Endodermal cell (in vitro differentiated cells): ENCODE measurements around the gene LGR5. TPM values are rescaled to one million over a fixed set of nuclear protein-coding genes. Genes with fewer than 3 reads are reported as not detected.

Experiments
- DNase-seq: peaks from one replicate; pipeline ENCODE4 v3.0.0-alpha.2; 2017
- H3K27ac ChIP-seq: 2 replicates; pipeline ENCODE4 v1.5.1; 2013; ENCODE audit warnings: mild to moderate bottlenecking, low read depth, low read length, moderate library complexity
- H3K27me3 ChIP-seq: 2 replicates; pipeline ENCODE4 v1.6.1; 2013; ENCODE audit warnings: mild to moderate bottlenecking, low read length, moderate library complexity; ENCODE audit not compliant: insufficient read depth, control insufficient read depth, poor library complexity, severe bottlenecking
- H3K36me3 ChIP-seq: 2 replicates; pipeline ENCODE4 v1.7.0; 2013; ENCODE audit warnings: mild to moderate bottlenecking, low read length, moderate library complexity; ENCODE audit not compliant: control insufficient read depth, insufficient read depth
- H3K4me1 ChIP-seq: one replicate; pipeline ENCODE4 v1.7.0; 2013; ENCODE audit warnings: low read length; ENCODE audit not compliant: control insufficient read depth, insufficient read depth
- H3K4me3 ChIP-seq: 2 replicates; pipeline ENCODE4 v1.5.1; 2013; ENCODE audit warnings: mild to moderate bottlenecking, low read length, moderate library complexity
- H3K9ac ChIP-seq: 2 replicates; pipeline ENCODE4 v1.6.1; 2013; ENCODE audit warnings: mild to moderate bottlenecking, low read length, moderate library complexity; ENCODE audit not compliant: poor library complexity, severe bottlenecking; ENCODE audit errors: extremely low read depth
- H3K9me3 ChIP-seq: 2 replicates; pipeline ENCODE4 v1.6.1; 2013; ENCODE audit warnings: mild to moderate bottlenecking, low read length, moderate library complexity; ENCODE audit not compliant: control insufficient read depth
- H3K27ac Mint-ChIP-seq: 2 replicates; pipeline ENCODE4 v1.8.0; 2020; ENCODE audit warnings: mixed read lengths
- H3K27me3 Mint-ChIP-seq: 2 replicates; pipeline ENCODE4 v1.8.0; 2021; ENCODE audit warnings: mild to moderate bottlenecking, mixed read lengths; ENCODE audit not compliant: insufficient read depth
- H3K36me3 Mint-ChIP-seq: 2 replicates; pipeline ENCODE4 v1.8.0; 2020; ENCODE audit warnings: low read depth, mixed read lengths
- H3K4me1 Mint-ChIP-seq: 2 replicates; pipeline ENCODE4 v1.8.0; 2020; ENCODE audit warnings: mixed read lengths
- H3K4me3 Mint-ChIP-seq: 2 replicates; pipeline ENCODE4 v1.8.0; 2020; ENCODE audit warnings: mild to moderate bottlenecking, moderate library complexity, mixed read lengths
- H3K9me3 Mint-ChIP-seq: 2 replicates; pipeline ENCODE4 v1.8.0; 2020; ENCODE audit warnings: mild to moderate bottlenecking, mixed read lengths
- WGBS, 2 experiments: methylation state at CpG; one replicate each; pipeline versions ENCODE4 v1.1.5 to v1.1.7; 2013; ENCODE audit warnings: missing lambda C conversion rate in 2 of 2, mixed read lengths in 1 of 2; ENCODE audit not compliant: insufficient coverage in 1 of 2, insufficient read length in 1 of 2; 5-methylcytosine and 5-hydroxymethylcytosine counted together
- total RNA-seq, 2 donors: library from RNA; stranded (reverse); fragmentation: NEBNext Ultra II Directional in 1 of 2; extraction: Animal tissue kit (Norgen Biotek cat#: 25700) in 1 of 2; gene quantifications; 2 replicates in 1 of 2; 3 replicates in 1 of 2; pipeline ENCODE4 v1.2.1, GENCODE V29; 2021
- TF ChIP-seq, protein P1 (sequence below): fragments of 200-600 bp; sonication (generic); conservative IDR thresholded peaks from 2 replicates; pipeline ENCODE4 v1.5.0; 2021; ENCODE audit warnings: antibody characterized with exemption, mild to moderate bottlenecking

LGR5 gene
- total RNA-seq, 2 donors from 2014 or later, result 27.2 to 49.9 TPM

DNA sequence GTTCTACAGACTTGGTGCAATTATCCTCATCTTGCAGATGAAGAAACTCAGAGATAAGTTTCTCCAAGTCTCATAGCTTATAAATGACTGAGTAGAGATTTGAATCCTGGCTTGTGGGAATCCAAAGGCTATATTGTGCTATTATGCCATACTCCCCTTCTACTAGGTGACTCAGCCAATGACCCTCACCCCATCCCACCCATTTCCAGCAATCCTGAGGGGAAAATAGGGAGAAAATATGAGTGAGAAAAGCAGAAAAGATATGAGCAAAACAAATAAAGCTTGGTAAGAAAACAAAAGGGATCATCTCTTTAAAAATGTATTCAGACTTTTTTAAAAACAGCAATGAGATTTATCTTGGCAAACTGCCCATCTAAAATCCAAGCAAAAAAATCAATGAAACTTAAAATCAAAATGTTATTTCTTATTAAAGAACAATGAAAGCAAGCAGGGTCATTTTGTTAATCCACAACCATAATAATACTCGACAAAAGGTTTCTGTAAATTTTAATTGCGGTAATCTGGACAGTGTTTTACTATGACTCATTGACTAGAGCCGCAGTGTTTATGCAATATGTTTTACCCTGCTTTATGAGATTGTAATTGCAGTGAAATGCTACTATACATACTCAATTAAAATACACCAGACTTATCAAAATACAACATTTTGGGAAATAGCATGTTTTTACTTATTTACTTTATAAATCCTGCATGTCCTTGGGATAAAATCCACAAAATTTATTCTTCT is 13.1 kb upstream of the LGR5 start:
- H3K27ac ChIP-seq, result no peak overlapping the region
- no peak overlapping the region for H3K27ac Mint-ChIP-seq
- WGBS, 2 experiments, result 100% methylated on average over 3 of the region's 3 CpGs; no CpG with 5 or more reads in 1 of the 2 experiments

DNA sequence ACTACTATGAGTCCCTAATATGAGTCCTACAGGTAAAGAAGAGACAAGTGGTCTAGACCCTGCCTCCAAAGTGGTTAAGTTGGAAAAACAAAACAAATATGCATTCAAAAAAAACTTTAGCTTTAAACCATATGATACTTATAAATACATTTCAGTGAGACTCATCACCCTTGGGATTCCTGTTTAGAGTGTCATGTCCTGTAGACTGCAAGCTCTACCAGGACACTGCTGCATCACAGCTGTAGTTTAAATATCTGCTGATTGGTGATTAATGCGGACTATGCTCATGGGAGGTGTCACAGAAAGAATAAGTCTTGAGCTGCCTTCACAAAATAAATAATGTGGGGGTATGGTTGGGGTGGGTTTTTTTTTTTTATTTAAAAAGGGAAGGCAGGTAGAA is 8.8 kb upstream of the LGR5 start:
- no peaks in the 10 kb centered on the region for H3K36me3 ChIP-seq
- 100% methylated on average over 1 of the region's 1 CpG; no CpG with 5 or more reads in 1 of the 2 experiments for WGBS, 2 experiments
- H3K27ac ChIP-seq, result no peak overlapping the region
- Mint-ChIP-seq H3K36me3 (peaks cover 10% of the 10 kb centered on the region), H3K9me3 (peaks cover 24% of the 10 kb centered on the region), H3K4me1 (peaks cover 28% of the 10 kb centered on the region), H3K27ac (no peak overlapping the region), H3K4me3 (no peak overlapping the region), H3K27me3 (peaks cover 21% of the 10 kb centered on the region)
- H3K9ac ChIP-seq, result no peak overlapping the region
- H3K4me3 ChIP-seq, result no peak overlapping the region
- H3K9me3 ChIP-seq, result peaks cover 28% of the 10 kb centered on the region
- no peak for DNase-seq
- TF ChIP-seq, protein P1, sequence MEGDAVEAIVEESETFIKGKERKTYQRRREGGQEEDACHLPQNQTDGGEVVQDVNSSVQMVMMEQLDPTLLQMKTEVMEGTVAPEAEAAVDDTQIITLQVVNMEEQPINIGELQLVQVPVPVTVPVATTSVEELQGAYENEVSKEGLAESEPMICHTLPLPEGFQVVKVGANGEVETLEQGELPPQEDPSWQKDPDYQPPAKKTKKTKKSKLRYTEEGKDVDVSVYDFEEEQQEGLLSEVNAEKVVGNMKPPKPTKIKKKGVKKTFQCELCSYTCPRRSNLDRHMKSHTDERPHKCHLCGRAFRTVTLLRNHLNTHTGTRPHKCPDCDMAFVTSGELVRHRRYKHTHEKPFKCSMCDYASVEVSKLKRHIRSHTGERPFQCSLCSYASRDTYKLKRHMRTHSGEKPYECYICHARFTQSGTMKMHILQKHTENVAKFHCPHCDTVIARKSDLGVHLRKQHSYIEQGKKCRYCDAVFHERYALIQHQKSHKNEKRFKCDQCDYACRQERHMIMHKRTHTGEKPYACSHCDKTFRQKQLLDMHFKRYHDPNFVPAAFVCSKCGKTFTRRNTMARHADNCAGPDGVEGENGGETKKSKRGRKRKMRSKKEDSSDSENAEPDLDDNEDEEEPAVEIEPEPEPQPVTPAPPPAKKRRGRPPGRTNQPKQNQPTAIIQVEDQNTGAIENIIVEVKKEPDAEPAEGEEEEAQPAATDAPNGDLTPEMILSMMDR, result no peak
- H3K4me1 ChIP-seq, result peaks cover 10% of the 10 kb centered on the region
- H3K27me3 ChIP-seq, result no peaks in the 10 kb centered on the region

More for the DNA sequence above, 13.1 kb upstream of the LGR5 start:
- Histone ChIP-seq H3K36me3 (no peaks in the 10 kb centered on the region), H3K27me3 (no peaks in the 10 kb centered on the region), H3K9ac (no peak overlapping the region), H3K9me3 (no peaks in the 10 kb centered on the region), H3K4me1 (peaks cover 10% of the 10 kb centered on the region), H3K4me3 (no peak overlapping the region)
- Mint-ChIP-seq H3K9me3 (no peaks in the 10 kb centered on the region), H3K4me3 (no peak overlapping the region), H3K27me3 (peaks cover 20% of the 10 kb centered on the region), H3K36me3 (no peaks in the 10 kb centered on the region), H3K4me1 (peaks cover 28% of the 10 kb centered on the region)
- TF ChIP-seq, protein P1, result no peak
- no peak for DNase-seq

DNA sequence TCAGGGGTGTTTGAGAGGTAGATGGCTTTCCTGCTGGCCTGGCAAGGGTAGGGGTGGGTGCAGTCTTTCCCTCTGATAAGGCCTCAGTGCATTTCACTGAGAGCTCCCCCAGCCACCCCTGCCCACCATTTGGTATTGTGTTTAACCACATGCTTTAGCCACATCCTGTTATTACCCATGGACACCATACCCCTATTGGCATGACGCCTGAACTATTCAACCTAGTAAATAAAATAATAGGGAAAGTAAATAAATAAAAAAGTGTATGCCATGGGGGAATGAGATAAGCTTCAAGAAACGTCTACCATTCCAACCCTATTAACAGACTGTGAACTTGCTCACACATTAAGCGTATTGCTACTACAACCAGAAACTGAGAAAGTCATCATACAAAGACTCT is 7.6 kb upstream of the LGR5 start:
- Histone ChIP-seq H3K27ac (no peak overlapping the region), H3K9me3 (peaks cover 40% of the 10 kb centered on the region), H3K36me3 (no peaks in the 10 kb centered on the region), H3K9ac (no peak overlapping the region), H3K4me3 (no peak overlapping the region), H3K4me1 (peaks cover 10% of the 10 kb centered on the region), H3K27me3 (no peaks in the 10 kb centered on the region)
- WGBS, 2 experiments, result 98 to 100% methylated on average over 1 to 2 of the region's 3 CpGs
- no peak for DNase-seq
- TF ChIP-seq, protein P1, result no peak
- H3K4me1 Mint-ChIP-seq, result peaks cover 28% of the 10 kb centered on the region
- H3K4me3 Mint-ChIP-seq, result no peak overlapping the region
- no peak overlapping the region for H3K27ac Mint-ChIP-seq
- H3K9me3 Mint-ChIP-seq, result peaks cover 36% of the 10 kb centered on the region
- H3K27me3 Mint-ChIP-seq, result peaks cover 29% of the 10 kb centered on the region
- peaks cover 11% of the 10 kb centered on the region for H3K36me3 Mint-ChIP-seq
